T-cell (primary cell): Measurements from ENCODE around the gene NUSAP1. TPM values are rescaled to one million over a fixed set of nuclear protein-coding genes. Genes with fewer than 3 reads are reported as not detected.
A peak's percentile ranks its signal among the peaks of the same experiment; 100 is the strongest.
"Not testable (repeated sequence)": the region's sequence is repeated elsewhere in the genome, so short reads cannot be mapped to it uniquely, and the experiment has no call there.

Experiments used
- ATAC-seq, 4 experiments: fragments of 200-7000 bp in 3 of 4; fragments of 150-1000 bp in 1 of 4; cut with Tn5 transposase; replicated peaks in 1 of 4; 1 replicate in 3 of 4; 2 replicates in 1 of 4; pipeline ENCODE4 v1.10.0; 2021; ENCODE audit warnings: moderate library complexity in 3 of 4, mild to moderate bottlenecking in 2 of 4, moderate number of reproducible peaks in 1 of 4
- CTCF ChIA-PET, 2 donors: fragments of 300-600 bp; sonication (Branson Sonifier 250); formaldehyde crosslinking; loops; one replicate each; lab custom pipeline; 2022; ENCODE audit warnings: antibody characterized with exemption in 2 of 2; lab: Charles Lee
- POLR2A ChIA-PET, 2 donors: fragments of 300-600 bp; sonication (Branson Sonifier 250); formaldehyde crosslinking; loops; one replicate each; lab custom pipeline; 2022; ENCODE audit warnings: antibody characterized with exemption in 2 of 2; lab: Charles Lee
- DNase-seq, 35 experiments: peaks; one replicate each; pipeline versions ENCODE4 v3.0.0 to v3.0.0-alpha.2; 2013 to 2023
- H3K27ac ChIP-seq: one replicate; pipeline ENCODE4 v1.5.1; 2013; ENCODE audit warnings: low read length
- H3K27me3 ChIP-seq, 2 experiments: replicated peaks in 1 of 2; 1 replicate in 1 of 2; 2 replicates in 1 of 2; pipeline versions ENCODE4 v1.6.1 to v1.7.0; 2013; ENCODE audit warnings: low read length in 1 of 2, mixed read lengths in 1 of 2; ENCODE audit not compliant: control insufficient read depth in 2 of 2, insufficient read depth in 2 of 2; ENCODE audit errors: extremely low read depth in 1 of 2
- H3K36me3 ChIP-seq, 2 donors: 1 replicate in 1 of 2; 2 replicates in 1 of 2; pipeline versions ENCODE4 v1.6.1 to v1.7.0; 2013; ENCODE audit warnings: low read length in 1 of 2; ENCODE audit not compliant: control insufficient read depth in 2 of 2, insufficient read depth in 1 of 2; ENCODE audit errors: extremely low read depth in 1 of 2
- H3K4me1 ChIP-seq, 2 experiments: 1 replicate in 1 of 2; 2 replicates in 1 of 2; pipeline versions ENCODE4 v1.6.1 to v1.7.0; 2013; ENCODE audit warnings: low read length in 2 of 2, mixed read lengths in 1 of 2; ENCODE audit not compliant: insufficient read depth in 2 of 2, control insufficient read depth in 1 of 2; ENCODE audit errors: extremely low read depth in 1 of 2
- H3K4me3 ChIP-seq, 2 donors: 1 replicate in 1 of 2; 2 replicates in 1 of 2; pipeline versions ENCODE4 v1.5.1 to v1.7.0; 2013; ENCODE audit warnings: mild to moderate bottlenecking in 2 of 2, low read length in 1 of 2, moderate library complexity in 1 of 2; ENCODE audit not compliant: control insufficient read depth in 1 of 2; ENCODE audit errors: extremely low read depth in 1 of 2
- H3K9me3 ChIP-seq: 2 replicates; pipeline ENCODE4 v1.7.0; 2013
- H3K27ac Mint-ChIP-seq, 2 donors: one replicate each; pipeline ENCODE4 v1.8.0; 2020 to 2021; ENCODE audit warnings: mild to moderate bottlenecking in 2 of 2, mixed read lengths in 2 of 2
- H3K27me3 Mint-ChIP-seq, 2 donors: one replicate each; pipeline ENCODE4 v1.8.0; 2021 to 2022; ENCODE audit warnings: mixed read lengths in 2 of 2
- H3K36me3 Mint-ChIP-seq: one replicate; pipeline ENCODE4 v1.8.0; 2021; ENCODE audit warnings: mixed read lengths
- H3K4me1 Mint-ChIP-seq, 3 donors: one replicate each; pipeline ENCODE4 v1.8.0; 2020 to 2022; ENCODE audit warnings: mixed read lengths in 3 of 3, mild to moderate bottlenecking in 1 of 3
- H3K4me3 Mint-ChIP-seq, 3 donors: one replicate each; pipeline ENCODE4 v1.8.0; 2020 to 2022; ENCODE audit warnings: mild to moderate bottlenecking in 3 of 3, mixed read lengths in 3 of 3, moderate library complexity in 3 of 3
- H3K9me3 Mint-ChIP-seq, 3 donors: one replicate each; pipeline ENCODE4 v1.8.0; 2020 to 2022; ENCODE audit warnings: mixed read lengths in 3 of 3
- WGBS: methylation state at CpG from one replicate; pipeline ENCODE4 v1.1.5; 2013; ENCODE audit warnings: missing lambda C conversion rate; ENCODE audit not compliant: insufficient coverage; 5-methylcytosine and 5-hydroxymethylcytosine counted together
- total RNA-seq, 35 experiments: library from RNA in 6 of 35; stranded (reverse) in 6 of 35; fragments of 120-200 nt in 1 of 35; gene quantifications; one replicate each; pipeline versions ENCODE4 v1.2.1 to v1.2.4 and lab custom pipeline; 2013 to 2026

Gene NUSAP1
- total RNA-seq, 5 donors from 2014 or later (not counting 1 experiment from before 2014, with no cell fraction given) = 5.4 to 9.4 (median 7.0) TPM

- no peak overlapping the region for H3K27ac Mint-ChIP-seq
- WGBS = no CpG with 5 or more reads among the region's 10 CpGs
- ChIA-PET CTCF (interaction anchor here in 1 of 2 donors (0.6 kb wide), 1 partner anchor 339 kb away, joined by 4 read pairs; no protein-coding TSS in a partner anchor), POLR2A (no interaction called here)
- no peaks in the 10 kb centered on the region for H3K36me3 Mint-ChIP-seq
- H3K9me3 ChIP-seq = no peaks in the 10 kb centered on the region
- no peaks in the 10 kb centered on the region for H3K9me3 Mint-ChIP-seq
- no peaks in the 10 kb centered on the region for H3K4me1 ChIP-seq
- H3K27me3 ChIP-seq = no peaks in the 10 kb centered on the region
- no peaks in the 10 kb centered on the region for H3K36me3 ChIP-seq
- H3K4me1 Mint-ChIP-seq = no peaks in the 10 kb centered on the region
- no peaks in the 10 kb centered on the region for H3K27me3 Mint-ChIP-seq
- H3K27ac ChIP-seq = no peak overlapping the region
- ATAC-seq (no peak), DNase-seq (no peak)
- H3K4me3 Mint-ChIP-seq = no peak overlapping the region
- H3K4me3 ChIP-seq = no peak overlapping the region
Observed at GRCh38 chr15:41354371-41354770, 21.7 kb downstream of the NUSAP1 start.

DNA sequence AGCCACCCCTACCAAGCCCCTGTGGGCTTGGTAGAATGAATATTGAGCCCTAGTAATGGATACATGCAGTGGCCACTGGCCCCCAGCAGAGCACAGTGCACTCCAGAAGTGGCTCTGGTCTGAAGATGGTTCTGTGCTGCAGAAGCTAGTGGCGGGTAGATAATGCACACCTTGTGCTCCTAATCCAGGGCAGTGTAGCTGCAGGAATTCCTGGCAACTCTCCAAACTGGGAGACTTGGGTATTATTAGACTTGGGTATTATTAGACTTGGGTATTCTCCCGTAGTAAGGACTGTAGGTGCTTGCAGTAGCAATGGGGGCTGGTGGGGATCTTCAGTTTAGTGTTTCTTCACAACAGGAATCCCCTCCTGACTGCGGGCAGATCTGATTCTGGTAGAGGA lies 34.7 kb downstream of the NUSAP1 start:
- Histone ChIP-seq H3K27me3 (no peaks in the 10 kb centered on the region), H3K9me3 (no peaks in the 10 kb centered on the region), H3K27ac (no peak overlapping the region), H3K4me3 (no peak overlapping the region), H3K4me1 (no peaks in the 10 kb centered on the region), H3K36me3 (no peaks in the 10 kb centered on the region)
- 92% methylated on average over 2 of the region's 3 CpGs for WGBS
- ChIA-PET CTCF (no interaction called here), POLR2A (interaction anchor here in 1 of 2 donors (0.7 kb wide), 1 partner anchor 512 kb away, joined by 4 read pairs; no protein-coding TSS in a partner anchor)
- H3K4me3 Mint-ChIP-seq = no peak overlapping the region
- peaks cover 0 to 2% (median 0%) of the 10 kb centered on the region in 3 donors for H3K4me1 Mint-ChIP-seq
- DNase-seq = no peak
- peaks cover 3% of the 10 kb centered on the region for H3K36me3 Mint-ChIP-seq
- H3K27me3 Mint-ChIP-seq = no peaks in the 10 kb centered on the region
- no peak overlapping the region for H3K27ac Mint-ChIP-seq
- no peak for ATAC-seq
- no peaks in the 10 kb centered on the region for H3K9me3 Mint-ChIP-seq

- WGBS = 100% methylated on average over 4 of the region's 4 CpGs
- peaks cover 0 to 3% of the 10 kb centered on the region in 2 donors for H3K36me3 ChIP-seq
- no peaks in the 10 kb centered on the region for H3K27me3 Mint-ChIP-seq
- H3K4me1 ChIP-seq = no peaks in the 10 kb centered on the region
- no peaks in the 10 kb centered on the region for H3K27me3 ChIP-seq
- H3K9me3 Mint-ChIP-seq = no peaks in the 10 kb centered on the region
- no peaks in the 10 kb centered on the region for H3K9me3 ChIP-seq
- no peak overlapping the region for H3K4me3 ChIP-seq
- ChIA-PET CTCF (no interaction called here), POLR2A (no interaction called here)
- no peak overlapping the region for H3K27ac Mint-ChIP-seq
- DNase-seq (no peak), ATAC-seq (no peak)
- H3K36me3 Mint-ChIP-seq = peaks cover 4% of the 10 kb centered on the region
- H3K4me1 Mint-ChIP-seq = no peaks in the 10 kb centered on the region
- no peak overlapping the region for H3K27ac ChIP-seq
- H3K4me3 Mint-ChIP-seq = no peak overlapping the region
Observed at GRCh38 chr15:41377978-41378377, 45.3 kb downstream of the NUSAP1 start.

- ATAC-seq, H3K4me3 ChIP-seq, H3K36me3 Mint-ChIP-seq, H3K27me3 Mint-ChIP-seq, DNase-seq, H3K4me1 ChIP-seq, H3K27ac Mint-ChIP-seq, H3K27ac ChIP-seq, H3K9me3 Mint-ChIP-seq, H3K9me3 ChIP-seq, H3K4me3 Mint-ChIP-seq, H3K4me1 Mint-ChIP-seq, H3K27me3 ChIP-seq, CTCF ChIA-PET: not testable (repeated sequence)
- POLR2A ChIA-PET = interaction anchor here in 1 of 2 donors (0.6 kb wide), 1 partner anchor 22 kb away, joined by 6 read pairs; no protein-coding TSS in a partner anchor
- H3K36me3 ChIP-seq = peaks cover 0 to 21% of the 10 kb centered on the region in 2 donors
- WGBS = 100% methylated on average over 1 of the region's 9 CpGs
Observed at GRCh38 chr15:41383974-41384749, 51.5 kb downstream of the NUSAP1 start.

DNA sequence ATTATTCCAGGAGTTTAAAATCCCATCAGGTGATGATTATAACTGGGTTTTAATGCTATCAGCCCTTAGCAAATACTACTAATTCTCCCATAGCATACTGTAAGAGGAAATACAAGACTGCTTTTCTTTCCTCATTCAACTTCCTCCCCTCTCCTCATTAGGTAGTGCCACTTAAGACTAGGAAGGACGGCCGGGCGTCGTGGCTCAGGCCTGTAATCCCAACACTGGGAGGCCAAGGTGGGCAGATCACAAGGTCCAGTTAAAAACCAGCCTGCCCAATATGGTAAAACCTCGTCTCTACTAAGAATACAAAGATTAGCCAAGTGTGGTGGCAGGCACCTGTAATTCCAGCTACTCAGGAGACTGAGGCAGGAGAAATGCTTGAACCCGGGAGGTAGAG lies 55.0 kb downstream of the NUSAP1 start:
- CTCF ChIA-PET = no interaction called here
- DNase-seq = no peak
- no peaks in the 10 kb centered on the region for H3K27me3 ChIP-seq
- Mint-ChIP-seq H3K27me3 (no peaks in the 10 kb centered on the region), H3K9me3 (no peaks in the 10 kb centered on the region), H3K36me3 (peaks cover 14% of the 10 kb centered on the region), H3K4me1 (peaks cover 2 to 11% (median 5%) of the 10 kb centered on the region in 3 donors), H3K4me3 (no peak overlapping the region), H3K27ac (no peak overlapping the region)
- ATAC-seq = no peak
- no peak overlapping the region for H3K4me3 ChIP-seq
- H3K36me3 ChIP-seq = peaks cover 0 to 23% of the 10 kb centered on the region in 2 donors
- 67% methylated on average over 1 of the region's 6 CpGs for WGBS
- no peak overlapping the region for H3K27ac ChIP-seq
- POLR2A ChIA-PET = interaction anchor here in 1 of 2 donors (0.6 kb wide), 1 partner anchor 28 kb away, joined by 6 read pairs; no protein-coding TSS in a partner anchor
- H3K4me1 ChIP-seq = no peaks in the 10 kb centered on the region
- H3K9me3 ChIP-seq = no peaks in the 10 kb centered on the region

GRCh38 chr15:41392659-41393058 lies 60.0 kb downstream of the NUSAP1 start:
- Histone ChIP-seq H3K27me3 (no peaks in the 10 kb centered on the region), H3K4me1 (no peaks in the 10 kb centered on the region), H3K27ac (no peak overlapping the region), H3K36me3 (peaks cover 7 to 35% of the 10 kb centered on the region in 2 donors), H3K4me3 (no peak overlapping the region), H3K9me3 (no peaks in the 10 kb centered on the region)
- no peaks in the 10 kb centered on the region for H3K9me3 Mint-ChIP-seq
- no peaks in the 10 kb centered on the region for H3K27me3 Mint-ChIP-seq
- H3K4me3 Mint-ChIP-seq = no peak overlapping the region
- POLR2A ChIA-PET = no interaction called here
- H3K36me3 Mint-ChIP-seq = peaks cover 28% of the 10 kb centered on the region
- DNase-seq = no peak
- CTCF ChIA-PET = no interaction called here
- 100% methylated on average over 1 of the region's 2 CpGs for WGBS
- peak overlapping the region; percentile 53 to 54 for H3K27ac Mint-ChIP-seq
- peaks cover 18 to 22% (median 20%) of the 10 kb centered on the region in 3 donors for H3K4me1 Mint-ChIP-seq
- no peak for ATAC-seq
